HCT116 (cell line): ENCODE data around the gene CHST10. TPM values are rescaled to one million over a fixed set of nuclear protein-coding genes. Genes with fewer than 3 reads are reported as not detected.

Source experiments
- ATAC-seq: fragments of 200-7000 bp; cut with Tn5 transposase; 2 replicates; pipeline ENCODE4 v1.9.1; 2020; ENCODE audit warnings: mild to moderate bottlenecking, moderate library complexity
- BruUV-seq: library from RNA; stranded (reverse); fragments of 400-500 nt; replicated peaks from 2 replicates; lab custom pipeline; 2021; lab: Mats Ljungman, UMichigan
- CTCF ChIA-PET: fragments of 300-600 bp; sonication (Branson Sonifier 250); formaldehyde crosslinking; loops from one replicate; lab custom pipeline; 2021; ENCODE audit warnings: antibody characterized with exemption; lab: Charles Lee
- POLR2A ChIA-PET: fragments of 300-600, 350-600 bp; sonication (Branson Sonifier 250); formaldehyde crosslinking; loops from one replicate; lab custom pipeline; 2021; ENCODE audit warnings: antibody characterized with exemption; lab: Charles Lee
- RAD21 ChIA-PET, 2 experiments: fragments of 300-600 bp; sonication (Branson Sonifier 250); formaldehyde crosslinking; loops; one replicate each; lab custom pipeline; 2023; ENCODE audit warnings: low total read pairs in 2 of 2; ENCODE audit not compliant: uncharacterized antibody in 2 of 2, unreplicated experiment in 2 of 2, low non-redundant PET in 1 of 2; lab: Charles Lee
- DNase-seq: peaks from one replicate; pipeline ENCODE4 v3.0.0-alpha.2; 2010; ENCODE audit warnings: low read depth, low spot score
- H2AFZ ChIP-seq: fragments of 200-600 bp; shearing (Covaris generic), sonication (generic); 2 replicates; pipeline ENCODE4 v1.6.1; 2017; ENCODE audit warnings: low read depth, mixed run types, mixed read lengths, antibody characterized with exemption, low read length; ENCODE audit not compliant: poor library complexity, severe bottlenecking
- H3K27ac ChIP-seq: 2 replicates; pipeline ENCODE4 v1.5.1; 2012; ENCODE audit warnings: low read depth, low read length
- H3K27me3 ChIP-seq: fragments of 200-600 bp; sonication (generic); 2 replicates; pipeline ENCODE4 v1.6.1; 2016; ENCODE audit warnings: mixed run types, low read length, mixed read lengths; ENCODE audit not compliant: insufficient read depth
- H3K36me3 ChIP-seq, 2 experiments: fragments of 200-500 bp in 1 of 2; fragments of 200-600 bp in 1 of 2; sonication (Bioruptor generic) in 1 of 2; sonication (generic) in 1 of 2; 2 replicates each; pipeline versions ENCODE4 v1.5.1 to v1.6.1; 2014 to 2016; ENCODE audit warnings: low read length in 2 of 2, inconsistent platforms in 1 of 2, mixed read lengths in 1 of 2, mixed run types in 1 of 2; ENCODE audit not compliant: insufficient read depth in 2 of 2, control insufficient read depth in 1 of 2
- H3K4me1 ChIP-seq, 2 experiments: fragments of 200-600 bp in 1 of 2; sonication (generic) in 1 of 2; 2 replicates each; pipeline versions ENCODE4 v1.5.1 to v1.6.1; 2012 to 2017; ENCODE audit warnings: low read length in 2 of 2, inconsistent platforms in 1 of 2, mild to moderate bottlenecking in 1 of 2, mixed read lengths in 1 of 2, mixed run types in 1 of 2, moderate library complexity in 1 of 2; ENCODE audit not compliant: insufficient read depth in 2 of 2, control insufficient read depth in 1 of 2
- H3K4me2 ChIP-seq: fragments of 200-600 bp; sonication (generic); 2 replicates; pipeline ENCODE4 v1.6.1; 2017; ENCODE audit warnings: mixed run types, low read length, mixed read lengths
- H3K4me3 ChIP-seq, 2 experiments: fragments of 200-600 bp in 1 of 2; sonication (generic) in 1 of 2; replicated peaks in 1 of 2; 2 replicates each; pipeline ENCODE4 v1.5.1; 2011 to 2016; ENCODE audit warnings: low read length in 2 of 2, control low read depth in 1 of 2, low read depth in 1 of 2, mild to moderate bottlenecking in 1 of 2, mixed read lengths in 1 of 2, mixed run types in 1 of 2
- H3K79me2 ChIP-seq: fragments of 200-600 bp; sonication (generic); 2 replicates; pipeline ENCODE4 v1.6.1; 2017; ENCODE audit warnings: mild to moderate bottlenecking, mixed run types, low read length, moderate library complexity, mixed read lengths; ENCODE audit not compliant: insufficient read depth
- H3K9ac ChIP-seq: fragments of 200-600 bp; sonication (generic); 2 replicates; pipeline ENCODE4 v1.6.1; 2016; ENCODE audit warnings: low read length, mixed read lengths
- H3K9me2 ChIP-seq: fragments of 200-600 bp; sonication (generic), shearing (Covaris generic); 2 replicates; pipeline ENCODE4 v1.6.1; 2017; ENCODE audit warnings: mixed run types, mild to moderate bottlenecking, moderate library complexity; ENCODE audit not compliant: insufficient read depth
- H3K9me3 ChIP-seq, 2 experiments: fragments of 200-500 bp in 1 of 2; fragments of 200-600 bp in 1 of 2; sonication (Bioruptor generic) in 1 of 2; sonication (generic) in 1 of 2; 2 replicates each; pipeline ENCODE4 v1.6.1; 2014 to 2017; ENCODE audit warnings: low read length in 2 of 2, mixed read lengths in 2 of 2, inconsistent platforms in 1 of 2, low read depth in 1 of 2, mild to moderate bottlenecking in 1 of 2, mixed run types in 1 of 2, moderate library complexity in 1 of 2; ENCODE audit not compliant: control insufficient read depth in 1 of 2, insufficient read depth in 1 of 2
- H4K20me1 ChIP-seq: fragments of 200-600 bp; sonication (generic), shearing (Covaris generic); 2 replicates; pipeline ENCODE4 v1.6.1; 2017; ENCODE audit warnings: mixed run types, mild to moderate bottlenecking, moderate library complexity; ENCODE audit not compliant: insufficient read depth
- ATF3 ChIP-seq: IDR thresholded peaks from 2 replicates; pipeline ENCODE4 v1.6.1; 2012
- CEBPB ChIP-seq: IDR thresholded peaks from 2 replicates; pipeline ENCODE4 v1.6.1; 2012; ENCODE audit warnings: low read depth
- CTCF ChIP-seq, 3 experiments: fragments of 200-600 bp in 1 of 3; sonication (generic) in 1 of 3; IDR thresholded peaks in 2 of 3; conservative IDR thresholded peaks in 1 of 3; 2 replicates each; pipeline ENCODE4 v1.5.1; 2012 to 2017; ENCODE audit warnings: low read depth in 2 of 3, low read length in 2 of 3, antibody characterized with exemption in 1 of 3, borderline replicate concordance in 1 of 3, control low read depth in 1 of 3, mild to moderate bottlenecking in 1 of 3, mixed read lengths in 1 of 3, mixed run types in 1 of 3, moderate library complexity in 1 of 3; ENCODE audit not compliant: insufficient read depth in 1 of 3
- EGR1 ChIP-seq: IDR thresholded peaks from 2 replicates; pipeline ENCODE4 v1.6.1; 2012; ENCODE audit warnings: low read depth
- EZH2 ChIP-seq: fragments of 200-600 bp; sonication (generic); IDR thresholded peaks from 2 replicates; pipeline ENCODE4 v1.6.1; 2017; ENCODE audit warnings: antibody characterized with exemption, mixed run types
- EZH2phosphoT487 ChIP-seq: fragments of 200-600 bp; IDR thresholded peaks from 2 replicates; pipeline ENCODE4 v1.6.1; 2018; ENCODE audit warnings: antibody characterized with exemption, borderline replicate concordance
- FOSL1 ChIP-seq: IDR thresholded peaks from 2 replicates; pipeline ENCODE4 v1.6.1; 2012; ENCODE audit warnings: low read depth
- JUND ChIP-seq: IDR thresholded peaks from 2 replicates; pipeline ENCODE4 v1.6.1; 2012
- POLR2AphosphoS5 ChIP-seq: IDR thresholded peaks from 2 replicates; pipeline ENCODE4 v1.6.1; 2011; ENCODE audit warnings: mild to moderate bottlenecking, low read depth, low read length, moderate library complexity
- RAD21 ChIP-seq: IDR thresholded peaks from 2 replicates; pipeline ENCODE4 v1.6.1; 2012; ENCODE audit warnings: low read depth, mild to moderate bottlenecking
- REST ChIP-seq: IDR thresholded peaks from 2 replicates; pipeline ENCODE4 v1.6.1; 2012; ENCODE audit warnings: low read depth
- SP1 ChIP-seq: IDR thresholded peaks from 2 replicates; pipeline ENCODE4 v1.6.1; 2012; ENCODE audit warnings: low read depth
- SRF ChIP-seq: IDR thresholded peaks from 2 replicates; pipeline ENCODE4 v1.6.1; 2012; ENCODE audit warnings: low read depth
- TCF7L2 ChIP-seq: IDR thresholded peaks from 2 replicates; pipeline ENCODE4 v1.7.0; 2011; ENCODE audit warnings: borderline replicate concordance, inconsistent platforms; ENCODE audit not compliant: insufficient read depth, insufficient read length; ENCODE audit errors: extremely low read depth
- YY1 ChIP-seq: IDR thresholded peaks from 2 replicates; pipeline ENCODE4 v1.6.1; 2011; ENCODE audit warnings: low read length, low read depth, moderate library complexity, mild to moderate bottlenecking; ENCODE audit not compliant: insufficient replicate concordance; ENCODE audit errors: extremely low read depth
- ZNF274 ChIP-seq: fragments of 200-500 bp; sonication (Bioruptor generic); IDR thresholded peaks from 2 replicates; pipeline ENCODE4 v1.6.1; 2014; ENCODE audit warnings: mild to moderate bottlenecking, low read depth, low read length, inconsistent platforms
- intact Hi-C: fragments of 100-400 bp; cut with micrococcal nuclease; formaldehyde crosslinking; loops from 2 replicates; pipeline ENCODE4 v1.10.0; 2022
- total RNA-seq: library from RNA; stranded (reverse); gene quantifications from one replicate; pipeline ENCODE4 v1.2.1, GENCODE V29; 2021; ENCODE audit not compliant: unreplicated experiment

The CHST10 gene
- total RNA-seq, 1 experiment from 2014 or later: 0.27 TPM

GRCh38 chr2:100451734-100452133 is 34.3 kb upstream of the CHST10 start:
- Histone ChIP-seq H3K4me1 (no peaks in the 10 kb centered on the region), H3K36me3 (no peaks in the 10 kb centered on the region), H3K9ac (no peak overlapping the region), H3K4me3 (no peak overlapping the region), H3K9me2 (no peaks in the 10 kb centered on the region), H2AFZ (no peak overlapping the region), H3K9me3 (no peaks in the 10 kb centered on the region), H3K79me2 (no peaks in the 10 kb centered on the region), H3K27me3 (no peaks in the 10 kb centered on the region), H3K27ac (no peak overlapping the region), H3K4me2 (no peak overlapping the region), H4K20me1 (no peaks in the 10 kb centered on the region)
- TF ChIP-seq EZH2 (no peak), ZNF274 (no peak), SP1 (0 out of 2 replicates have a peak, but pooled peaks have one; percentile 17), CEBPB (peak; percentile 42; the same call in 1 of the 2 replicates), FOSL1 (peak; percentile 60), CTCF (IDR thresholded peaks at IDR 0.05 in 2 of 3, conservative IDR thresholded peaks at IDR 0.05 in 1 of 3; ENCODE audit: borderline replicate concordance in 1 of 3, insufficient read depth in 1 of 3, low read depth in 2 of 3, low read length in 2 of 3) (no peak), EGR1 (no peak), JUND (peak; percentile 38)
- no TSS peak for BruUV-seq
- POLR2A ChIA-PET: no interaction called here
- intact Hi-C loops: no loop called here
- ATAC-seq: no peak
- RAD21 ChIA-PET: no interaction called here
- DNase-seq: no peak
- CTCF ChIA-PET: no interaction called here

GRCh38 chr2:100451092-100451491 is 33.6 kb upstream of the CHST10 start:
- BruUV-seq: no TSS peak
- ChIA-PET POLR2A (no interaction called here), CTCF (no interaction called here), RAD21 (no interaction called here)
- Histone ChIP-seq H3K4me1 (no peaks in the 10 kb centered on the region), H3K9me3 (no peaks in the 10 kb centered on the region), H3K9me2 (no peaks in the 10 kb centered on the region), H4K20me1 (no peaks in the 10 kb centered on the region), H3K9ac (no peak overlapping the region), H3K27ac (no peak overlapping the region), H3K4me2 (no peak overlapping the region), H3K36me3 (no peaks in the 10 kb centered on the region), H2AFZ (no peak overlapping the region), H3K4me3 (no peak overlapping the region), H3K79me2 (no peaks in the 10 kb centered on the region), H3K27me3 (no peaks in the 10 kb centered on the region)
- intact Hi-C loops: no loop called here
- no peak for ATAC-seq
- no peak for DNase-seq
- TF ChIP-seq REST (no peak), YY1 (no peak), SRF (no peak), RAD21 (no peak), JUND (no peak), EGR1 (no peak), POLR2AphosphoS5 (no peak), ATF3 (no peak), CEBPB (no peak), EZH2 (no peak), EZH2phosphoT487 (no peak), FOSL1 (no peak), TCF7L2 (no peak), SP1 (no peak)
